GM18508 (cell line): ENCODE data around the gene PHRF1.
A peak's percentile ranks its signal among the peaks of the same experiment; 100 is the strongest.
"Not testable (repeated sequence)": the region's sequence is repeated elsewhere in the genome, so short reads cannot be mapped to it uniquely, and the experiment has no call there.

Experiments
- ATAC-seq: cut with Tn5 transposase; IDR thresholded peaks from one replicate; pipeline ENCODE4 v1.9.1; 2021; ENCODE audit warnings: moderate number of reproducible peaks; ENCODE audit not compliant: insufficient read depth, unreplicated experiment

Gene PHRF1

DNA sequence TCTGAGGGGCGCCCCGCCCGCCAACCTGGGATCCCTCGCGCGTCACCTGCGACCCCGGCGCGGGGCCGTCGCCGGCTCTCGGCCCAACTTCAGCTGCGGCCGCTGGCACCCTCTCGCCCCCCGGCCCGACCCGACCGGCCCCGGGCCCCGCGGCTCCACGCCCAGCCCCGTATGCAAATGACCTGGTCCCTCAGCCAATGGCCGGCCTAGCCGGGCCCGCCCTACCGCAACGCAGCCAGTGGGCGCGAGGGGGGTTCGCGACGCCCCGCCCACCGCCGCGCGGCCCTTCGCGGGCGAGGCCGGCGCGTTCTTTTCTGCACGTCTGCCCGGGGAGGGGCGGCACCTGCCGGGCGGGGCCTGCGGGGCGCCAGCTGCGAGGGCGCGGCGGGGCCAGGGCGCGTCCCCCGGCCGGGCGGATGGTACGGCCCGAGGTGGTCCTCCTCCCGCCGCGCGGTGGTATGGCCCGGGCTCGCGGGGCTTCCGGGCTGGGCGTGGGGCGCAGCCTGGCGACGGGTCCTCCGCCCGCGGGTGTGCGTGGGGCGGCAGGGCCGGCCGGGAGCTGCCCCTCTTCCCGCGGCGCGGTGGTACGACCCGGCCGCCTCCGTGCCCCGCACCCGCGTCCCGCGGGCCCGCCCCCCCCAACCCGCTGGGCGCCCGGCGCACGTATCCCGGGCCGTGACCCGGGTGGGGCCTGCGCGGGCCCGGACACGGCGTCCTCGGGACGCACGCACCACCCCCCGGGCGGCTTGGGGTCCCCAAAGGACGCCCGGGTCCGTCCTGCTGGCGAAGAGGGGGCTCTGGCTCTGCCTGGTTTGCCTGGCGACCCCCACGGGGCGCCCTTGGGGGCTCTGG lies 7.7 kb upstream of the PHRF1 start:
- ATAC-seq = peak; percentile 48

DNA sequence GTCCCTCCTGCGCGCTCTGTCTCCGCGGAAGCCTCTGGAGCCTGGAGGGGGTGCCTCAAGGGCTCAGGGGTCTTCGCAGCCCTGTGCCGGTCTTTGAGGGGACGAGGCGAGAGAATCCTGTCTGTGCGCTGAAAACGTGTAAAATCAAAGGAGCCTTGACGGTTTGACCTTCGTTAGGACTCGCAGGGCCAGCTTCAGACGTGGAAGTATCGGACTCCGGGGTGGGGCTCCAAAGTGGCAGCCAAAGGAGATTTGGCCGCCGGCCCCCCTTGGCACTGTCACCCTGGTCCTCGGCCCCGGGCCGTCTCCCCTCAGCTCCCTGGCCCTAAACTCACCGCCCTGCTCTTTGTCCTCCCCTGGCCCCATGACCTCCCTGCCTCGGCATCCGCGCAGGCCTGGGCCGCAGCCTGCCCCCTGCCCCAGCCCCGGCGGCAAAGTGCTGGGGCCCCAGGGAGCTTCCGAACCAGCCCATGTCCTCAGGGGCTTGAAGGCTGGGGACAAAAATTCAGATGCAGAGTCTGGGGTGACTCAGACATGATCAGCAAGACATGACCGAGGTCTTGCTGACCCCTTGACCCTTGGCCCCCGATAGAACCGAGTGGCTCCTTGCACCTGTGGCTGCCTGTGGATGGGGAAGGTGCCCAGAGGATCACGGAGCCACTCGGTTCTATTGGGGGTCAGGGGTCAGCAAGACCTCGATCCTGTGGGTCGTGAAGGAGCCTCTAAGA lies 6.9 kb upstream of the PHRF1 start:
- ATAC-seq = no peak

DNA sequence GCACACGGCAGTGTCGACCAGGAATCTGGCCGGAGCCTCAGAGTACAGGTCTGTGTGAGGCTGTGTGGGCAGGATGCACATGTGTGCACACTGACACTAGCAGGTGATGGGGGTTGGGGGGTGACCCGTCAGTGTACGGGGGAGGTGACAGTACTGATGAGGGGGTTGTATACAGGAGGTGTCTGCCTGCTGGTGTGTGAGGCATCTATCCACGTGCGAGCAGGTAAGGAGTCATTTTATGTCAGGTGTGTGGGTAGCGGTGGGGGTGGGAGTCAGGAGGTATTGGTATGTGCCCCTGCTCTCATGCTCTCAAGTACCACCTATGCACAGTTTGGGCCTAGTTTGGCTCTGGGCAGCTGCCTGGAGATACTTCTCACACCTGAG lies 4.5 kb upstream of the PHRF1 start:
- no peak for ATAC-seq

DNA sequence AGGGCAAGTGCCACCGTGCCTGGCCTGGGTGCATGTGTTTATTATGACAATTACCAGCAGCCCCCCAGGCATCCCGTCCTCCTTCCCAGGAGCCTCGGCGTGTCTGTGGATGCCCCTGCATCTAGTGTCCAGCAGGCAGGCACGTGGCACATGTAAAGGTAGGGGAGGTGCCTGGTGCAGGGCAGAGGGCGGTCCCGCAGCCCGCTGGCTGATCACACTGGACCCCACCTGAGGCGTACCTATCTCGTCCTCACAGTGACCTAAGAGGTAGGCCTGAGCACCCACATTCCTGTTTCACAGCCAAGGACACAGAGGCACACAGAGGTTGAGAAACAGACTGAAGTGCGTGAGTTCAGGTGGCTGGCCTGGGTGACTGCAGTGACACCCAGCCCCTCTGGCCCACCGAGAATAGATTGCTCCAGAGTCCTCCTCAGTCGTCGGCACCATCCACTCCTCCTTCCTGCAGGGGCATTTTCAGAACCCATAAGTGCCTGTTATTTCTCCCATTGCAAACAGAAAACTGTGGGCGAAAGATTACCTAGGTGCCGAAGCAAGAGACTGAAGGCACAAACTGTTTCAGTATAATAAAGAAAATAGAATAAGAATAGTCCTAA lies 3.0 kb upstream of the PHRF1 start:
- no peak for ATAC-seq

DNA sequence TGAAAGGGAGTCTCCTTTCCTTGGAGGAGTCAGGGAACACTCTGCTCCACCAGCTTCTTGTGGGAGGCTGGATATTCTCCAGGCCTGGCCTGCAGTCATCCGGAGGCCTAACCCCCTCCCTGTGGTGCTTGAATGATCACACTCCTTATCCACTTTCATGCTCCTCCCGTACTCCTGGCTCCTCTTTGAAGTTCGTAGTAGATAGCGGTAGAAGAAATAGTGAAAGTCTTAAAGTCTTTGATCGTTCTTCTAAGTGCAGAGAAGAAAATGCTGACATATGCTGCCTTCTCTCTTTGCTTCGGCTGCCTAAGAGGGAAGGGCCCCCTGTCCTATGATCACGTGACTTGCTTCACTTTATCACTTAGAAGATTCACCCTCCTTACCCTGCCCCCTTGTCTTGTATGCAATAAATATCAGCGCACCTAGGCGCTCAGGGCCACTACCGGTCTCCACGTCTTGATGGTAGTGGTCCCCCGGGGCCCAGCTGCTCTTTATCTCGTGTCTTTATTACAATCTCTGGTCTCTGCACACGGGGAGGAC lies 2.2 kb upstream of the PHRF1 start:
- not testable (repeated sequence) for ATAC-seq

DNA sequence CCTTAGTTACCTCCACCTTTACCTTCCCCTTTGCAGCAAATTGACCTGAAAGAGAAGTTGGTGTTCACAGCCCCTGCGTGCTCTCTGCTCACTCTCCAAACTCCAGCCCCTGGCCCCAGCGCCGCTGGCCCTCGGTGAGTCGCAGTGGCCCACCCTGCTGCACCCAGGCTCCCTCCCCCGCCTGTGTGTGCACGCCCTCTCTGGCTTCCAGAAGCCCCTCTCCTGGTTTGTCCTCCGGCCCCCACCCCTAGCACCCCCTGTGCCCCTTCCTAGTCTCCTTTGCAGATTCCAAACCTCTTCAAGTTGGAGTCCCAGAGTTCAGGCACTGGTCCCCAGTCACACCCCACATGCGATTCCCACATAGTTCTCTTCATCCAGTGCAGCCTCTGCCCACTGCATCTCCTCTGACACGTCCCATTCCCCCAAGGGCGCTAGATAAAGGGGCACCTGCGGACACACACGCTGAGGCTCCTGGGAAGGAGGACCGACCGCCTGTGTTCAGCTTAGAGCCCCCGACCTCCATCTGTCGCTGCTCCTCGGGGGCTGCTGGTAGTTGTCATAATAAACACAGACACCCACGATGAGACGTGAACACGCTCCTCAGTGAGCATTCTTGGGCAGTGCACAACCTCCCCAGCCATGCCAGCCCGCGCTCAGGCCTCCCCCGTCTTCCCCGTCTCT lies 1.5 kb upstream of the PHRF1 start:
- no peak for ATAC-seq

DNA sequence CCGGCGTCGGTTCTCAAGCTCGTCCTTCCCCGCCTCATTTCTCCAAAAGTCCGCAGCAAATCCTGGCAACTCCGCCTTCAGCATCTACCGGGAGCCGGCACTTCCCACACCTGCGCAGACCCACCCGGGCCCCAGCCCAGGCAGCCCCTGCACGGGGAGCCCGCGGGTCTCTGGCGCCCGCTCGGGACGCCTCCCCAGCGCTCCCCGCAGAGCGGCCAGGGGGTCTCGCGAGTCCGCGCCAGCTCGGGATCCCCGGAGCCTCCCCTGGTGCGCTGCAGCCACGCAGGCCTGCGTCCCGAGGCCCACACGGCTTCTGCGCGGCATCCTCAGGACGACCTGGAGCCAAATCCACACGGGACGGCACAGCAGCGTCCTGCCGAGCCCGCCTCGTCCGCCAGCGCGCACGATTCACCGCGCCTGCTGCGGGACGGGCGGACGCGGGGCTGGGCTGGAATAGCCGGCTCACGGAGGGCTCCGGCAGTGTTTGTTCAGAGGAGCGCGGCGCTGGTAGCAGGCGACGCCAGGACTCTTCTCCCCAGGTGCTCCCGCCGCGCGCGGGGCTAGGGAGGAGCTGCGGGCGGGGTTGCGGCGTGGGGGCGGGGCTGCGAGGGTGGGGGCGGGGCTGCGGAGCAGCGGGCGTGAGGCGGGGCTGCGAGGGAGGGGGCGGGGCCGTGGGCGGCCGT lies 816 bp upstream of the PHRF1 start:
- ATAC-seq = no peak

DNA sequence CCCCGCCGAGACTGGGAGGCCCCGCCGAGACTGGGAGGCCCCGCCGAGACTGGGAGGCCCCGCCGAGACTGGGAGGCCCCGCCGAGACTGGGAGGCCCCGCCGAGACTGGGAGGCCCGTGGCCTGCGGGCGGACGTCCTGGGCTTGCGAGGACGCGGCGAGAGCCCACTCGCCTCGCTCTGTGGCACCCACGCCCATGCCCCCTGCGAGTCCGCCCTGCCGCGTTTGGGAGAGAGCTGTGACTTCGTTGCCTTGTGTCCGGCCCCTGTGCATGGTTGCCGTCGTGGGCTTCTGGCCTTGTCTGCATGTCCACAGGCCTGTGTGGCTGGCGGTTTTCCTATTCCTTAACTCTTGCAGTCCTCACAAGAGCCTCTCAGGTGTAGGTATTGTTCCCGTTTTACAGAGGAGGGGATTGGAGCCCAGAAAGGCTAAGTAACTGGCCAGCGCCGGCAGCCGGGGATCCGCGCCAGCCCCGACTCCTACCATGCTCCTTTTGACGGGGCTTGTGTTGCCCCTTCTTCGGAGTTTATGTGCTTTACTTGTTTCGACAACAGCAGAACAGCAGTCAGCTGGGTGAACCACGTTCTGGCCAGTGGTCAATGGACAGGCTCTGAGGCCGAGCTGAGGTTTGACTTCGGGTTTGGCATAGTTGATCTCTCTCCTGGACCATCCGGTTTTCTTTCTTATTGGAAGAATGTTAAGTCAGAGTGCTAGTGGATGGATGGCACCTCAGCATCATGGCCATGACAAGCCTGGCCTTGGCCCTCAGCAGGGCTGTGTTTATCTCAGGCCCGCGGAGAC lies 741 bp downstream of the PHRF1 start:
- ATAC-seq = no peak

DNA sequence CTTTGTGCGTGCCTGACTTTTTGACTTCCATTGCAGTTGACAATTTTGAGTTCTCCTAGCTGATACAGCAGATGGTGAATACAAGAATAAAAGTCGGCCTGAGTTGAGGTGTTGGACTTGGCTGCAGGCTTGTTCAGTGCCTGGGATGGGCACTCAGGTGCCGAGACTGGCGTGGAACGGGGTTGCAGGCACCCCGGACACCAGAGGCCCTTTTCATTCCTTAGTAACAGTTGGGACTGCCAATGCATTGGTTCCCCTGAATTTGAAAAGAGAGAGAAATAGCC lies 1.3 kb downstream of the PHRF1 start:
- ATAC-seq = no peak

DNA sequence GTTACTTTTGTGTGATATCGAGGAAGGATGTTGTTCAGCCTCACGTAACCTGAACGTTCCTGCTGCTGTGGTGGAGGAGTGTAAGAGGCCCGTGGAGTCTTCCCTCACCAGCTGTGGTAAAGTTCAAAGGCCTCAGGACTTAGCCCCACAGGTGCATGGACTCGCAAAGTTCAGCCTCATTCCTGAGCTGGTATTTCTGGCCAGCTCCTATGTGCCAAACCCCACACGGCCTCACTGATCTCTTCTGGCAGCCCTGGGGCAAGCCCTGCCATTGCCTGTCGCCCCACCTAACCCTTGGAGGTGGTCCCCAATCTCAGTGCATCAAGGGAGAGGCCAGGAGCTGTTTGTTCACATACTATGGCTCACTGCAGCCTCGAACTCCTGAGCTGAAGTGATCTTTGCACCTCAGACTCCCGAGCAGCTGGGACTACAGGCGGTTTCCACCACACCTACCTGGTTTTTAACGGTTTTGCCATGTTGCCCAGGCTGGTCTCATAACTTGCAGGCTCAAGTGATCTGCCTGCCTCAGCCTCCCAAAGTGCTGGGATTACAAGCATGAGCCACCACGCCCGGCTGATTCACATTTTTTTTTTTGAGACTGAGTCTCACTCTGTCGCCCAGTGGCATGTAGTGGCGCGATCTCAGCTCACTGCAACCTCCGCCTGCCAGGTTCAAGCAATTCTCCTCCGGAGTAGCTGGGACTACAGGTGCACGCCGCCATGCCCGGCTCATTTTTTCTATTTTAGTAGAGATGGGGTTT lies 2.2 kb downstream of the PHRF1 start:
- no peak for ATAC-seq

DNA sequence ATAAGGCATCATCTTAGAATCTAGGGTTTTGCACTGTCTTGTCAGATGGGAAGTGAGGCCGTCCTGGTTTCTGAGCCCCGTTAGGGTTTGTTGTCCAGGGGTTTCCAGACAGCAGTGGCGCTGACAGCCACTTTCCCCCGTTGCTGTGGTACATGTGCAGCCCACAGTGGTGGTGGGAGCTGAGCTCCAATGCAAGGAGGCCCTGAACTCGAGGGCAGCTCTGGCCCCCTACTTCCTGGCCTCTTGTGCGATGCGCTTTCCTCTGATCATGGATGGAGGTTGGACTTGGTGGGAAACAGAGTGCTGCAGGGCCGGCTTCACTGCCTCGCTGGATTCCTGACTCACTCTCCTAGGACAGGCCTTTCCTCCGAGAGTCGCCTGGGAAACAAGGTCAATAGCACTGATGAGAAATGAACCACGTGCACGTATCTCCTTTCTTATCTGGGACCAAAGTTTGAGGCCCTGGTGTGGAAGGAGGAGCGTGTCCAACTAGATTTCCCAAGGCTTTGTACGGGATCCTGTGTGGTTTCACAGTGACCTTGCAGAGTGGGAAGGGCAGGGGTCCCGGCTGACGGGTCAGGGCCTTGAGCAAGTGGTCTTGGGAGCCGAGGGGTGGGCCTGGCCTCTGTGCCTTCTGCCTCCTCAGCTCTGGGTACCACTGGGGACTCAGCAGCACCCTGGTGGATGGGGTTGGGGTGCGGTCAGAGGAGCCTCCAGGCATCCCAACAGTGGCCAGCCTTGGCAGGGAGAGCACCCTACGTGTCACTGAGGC lies 3.7 kb downstream of the PHRF1 start:
- ATAC-seq = no peak

DNA sequence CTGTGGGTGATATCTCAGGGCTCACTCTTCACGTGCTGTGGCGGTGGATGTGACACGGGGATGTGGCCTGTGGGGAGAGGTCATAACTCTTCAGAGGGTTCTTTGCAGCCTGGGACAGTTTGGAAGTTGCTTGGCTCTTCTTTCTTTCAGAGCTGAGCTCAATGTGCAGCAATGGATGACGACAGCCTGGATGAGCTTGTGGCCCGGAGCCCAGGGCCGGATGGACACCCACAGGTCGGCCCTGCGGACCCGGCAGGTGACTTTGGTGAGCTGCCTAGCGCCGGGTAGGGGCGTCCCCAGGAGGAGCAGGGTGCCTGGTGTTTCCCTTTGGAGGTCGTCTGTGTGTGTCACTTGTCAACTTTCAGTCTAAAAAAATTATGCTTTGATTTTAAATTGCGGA lies 5.1 kb downstream of the PHRF1 start:
- ATAC-seq = no peak

DNA sequence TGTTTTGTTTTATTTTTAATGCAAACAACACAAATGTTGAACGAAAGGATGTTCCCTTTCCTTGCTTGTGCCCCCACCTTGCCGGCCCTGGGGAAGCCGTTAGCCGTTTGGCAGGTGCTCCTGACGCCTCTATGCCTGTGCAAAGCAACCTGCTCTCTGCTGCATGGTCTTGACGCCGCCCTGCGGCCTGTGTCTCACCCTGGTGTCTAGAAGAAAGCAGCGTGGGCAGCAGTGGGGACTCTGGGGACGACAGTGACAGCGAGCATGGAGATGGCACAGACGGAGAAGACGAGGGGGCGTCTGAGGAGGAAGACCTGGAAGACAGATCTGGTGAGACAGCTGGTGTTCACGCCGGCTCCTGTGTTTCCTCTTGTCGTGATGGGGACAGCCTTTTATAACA lies 5.5 kb downstream of the PHRF1 start:
- no peak for ATAC-seq

DNA sequence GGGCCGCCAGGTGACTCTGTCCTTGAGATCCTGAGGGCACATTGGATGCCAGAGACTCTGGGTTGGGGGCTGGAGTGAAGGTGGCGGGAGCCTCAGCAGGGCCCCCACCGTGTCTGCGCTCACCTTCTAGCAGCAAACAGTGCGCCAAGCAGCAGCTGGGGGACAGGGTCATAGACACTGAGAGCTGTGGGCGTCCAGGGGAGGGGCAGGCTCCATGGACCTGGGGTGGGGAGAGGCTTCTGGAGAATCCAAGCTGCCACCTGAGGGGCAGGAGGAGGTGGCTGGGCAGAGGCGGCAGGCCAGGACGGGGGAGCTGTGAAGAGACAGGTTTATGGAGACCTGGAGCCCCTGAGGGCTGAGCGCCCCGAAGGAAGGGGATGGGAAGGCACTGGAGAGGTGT lies 8.0 kb downstream of the PHRF1 start:
- ATAC-seq = no peak

DNA sequence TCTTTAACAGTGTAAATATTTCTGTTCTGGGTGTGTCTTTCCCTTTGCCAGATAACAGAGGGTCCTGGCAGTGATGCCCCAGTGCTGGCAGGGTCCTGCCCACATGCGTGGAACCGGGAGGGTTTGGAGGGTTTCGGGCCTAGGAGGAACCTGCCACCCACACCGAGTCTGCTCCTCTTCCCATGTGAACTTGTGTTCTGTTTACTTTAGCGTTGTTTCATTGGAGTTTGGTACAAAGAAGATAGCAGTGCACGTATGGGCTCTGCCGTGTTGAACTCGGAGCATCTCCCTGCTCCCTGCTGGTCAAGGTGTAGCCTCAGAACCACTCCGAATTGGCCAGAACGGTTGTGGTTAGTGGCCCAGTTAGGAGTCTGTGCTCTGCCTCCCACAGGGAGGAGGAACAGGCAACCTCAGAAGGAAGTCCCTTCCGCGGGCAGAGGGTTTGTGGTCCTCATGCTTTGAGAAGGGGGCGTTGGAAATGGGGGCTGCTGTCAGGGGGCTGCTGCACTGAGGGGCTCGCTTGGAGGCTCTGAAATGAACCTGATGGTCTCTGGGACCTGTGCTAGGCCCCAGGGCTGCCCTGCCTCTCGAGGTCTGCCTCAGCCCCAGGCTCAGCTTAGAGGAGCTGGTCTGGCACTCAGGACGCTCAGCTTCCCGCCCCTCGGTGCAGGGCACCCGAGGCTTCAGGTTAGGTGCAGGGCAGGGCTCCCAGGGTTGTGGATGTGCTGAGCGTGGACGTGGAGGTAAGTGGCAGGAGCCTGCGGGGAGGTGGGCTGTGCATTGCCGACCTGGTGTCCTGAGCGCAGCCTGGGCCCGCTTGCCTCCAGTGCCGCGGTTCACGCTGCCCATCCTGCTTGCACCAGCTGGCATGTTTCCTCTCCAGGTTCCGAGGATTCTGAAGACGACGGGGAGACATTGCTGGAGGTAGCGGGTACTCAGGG lies 10.4 kb downstream of the PHRF1 start:
- no peak for ATAC-seq

DNA sequence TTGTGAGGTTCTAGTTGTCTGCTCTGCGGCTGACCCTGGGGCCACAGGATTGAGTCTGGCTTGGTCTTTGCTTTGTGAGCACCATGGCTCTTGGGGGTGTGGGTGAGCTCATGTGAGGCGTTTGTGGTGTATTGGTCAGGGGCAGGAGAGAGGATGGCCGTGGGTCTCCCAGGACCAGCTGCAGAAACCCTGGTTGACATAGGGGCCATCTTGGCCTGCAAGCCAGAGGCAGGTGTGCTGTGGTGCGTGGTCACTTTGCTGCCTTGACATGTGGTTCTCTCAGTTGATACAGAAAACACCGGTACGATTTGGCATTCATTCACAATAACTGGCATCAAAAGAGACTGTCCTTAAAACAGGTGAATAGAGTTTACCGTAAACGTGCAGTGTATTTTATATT lies 11.3 kb downstream of the PHRF1 start:
- ATAC-seq = no peak

DNA sequence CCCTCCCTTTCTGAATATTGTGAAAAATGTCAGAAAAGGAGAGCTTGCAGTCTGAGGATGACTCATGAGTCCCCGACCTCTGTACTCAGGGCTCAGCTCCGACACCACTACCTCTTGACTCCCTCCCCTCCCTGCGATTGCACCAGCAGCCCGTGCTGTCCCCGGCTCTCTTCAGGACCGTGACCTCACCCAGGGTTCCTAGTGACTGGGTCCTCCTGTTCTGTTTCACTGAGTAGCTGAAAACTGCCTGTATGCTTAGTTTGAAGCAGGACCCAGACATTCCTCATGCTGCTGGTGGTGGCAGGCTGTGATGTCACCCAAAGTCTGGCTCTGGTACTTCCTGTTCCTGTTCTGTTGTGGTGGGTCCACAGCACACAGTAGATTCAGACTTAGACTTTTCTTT lies 11.7 kb downstream of the PHRF1 start:
- ATAC-seq = no peak
